Stimulated activated naive CD4-positive, alpha-beta T cell (primary cell): Measurements from ENCODE around the gene TTLL6.
"Not testable (repeated sequence)": the region's sequence is repeated elsewhere in the genome, so short reads cannot be mapped to it uniquely, and the experiment has no call there.

Experiments used
- DNase-seq, 6 experiments: peaks; one replicate each; lab custom pipeline; 2025; lab: John Stamatoyannopoulos, UW

The TTLL6 gene

GRCh38 chr17:48816774-48817590 is at the start of gene TTLL6:
Gene TTLL6, minus strand, starts transcription at chr17:48817229. Its CDS starts 157 bp downstream, at chr17:48817072.
- DNase-seq = peak; percentile 75 to 83 (median 78)

DNA sequence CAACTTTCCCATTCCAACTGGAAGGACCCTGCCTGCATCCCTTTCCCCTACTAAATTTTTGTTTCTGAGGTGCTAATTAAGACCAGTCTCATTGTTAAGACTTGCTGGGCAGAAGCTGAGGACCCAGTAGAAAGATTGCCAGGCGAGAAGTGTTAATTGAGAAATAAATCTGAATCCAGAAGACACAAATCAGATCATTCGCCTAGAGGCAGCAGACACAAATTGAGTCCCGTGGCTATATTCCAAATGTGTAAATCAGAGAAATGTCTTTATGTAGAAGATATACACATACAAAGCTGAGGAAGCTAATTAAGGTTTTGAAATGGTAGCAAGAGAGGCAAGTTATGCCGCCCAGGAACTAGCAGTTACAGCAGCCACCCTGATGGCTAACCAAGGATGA is 43.4 kb upstream of the TTLL6 start:
- no peak for DNase-seq

GRCh38 chr17:48860034-48860433 is 43.0 kb upstream of the TTLL6 start:
- no peak for DNase-seq

DNA sequence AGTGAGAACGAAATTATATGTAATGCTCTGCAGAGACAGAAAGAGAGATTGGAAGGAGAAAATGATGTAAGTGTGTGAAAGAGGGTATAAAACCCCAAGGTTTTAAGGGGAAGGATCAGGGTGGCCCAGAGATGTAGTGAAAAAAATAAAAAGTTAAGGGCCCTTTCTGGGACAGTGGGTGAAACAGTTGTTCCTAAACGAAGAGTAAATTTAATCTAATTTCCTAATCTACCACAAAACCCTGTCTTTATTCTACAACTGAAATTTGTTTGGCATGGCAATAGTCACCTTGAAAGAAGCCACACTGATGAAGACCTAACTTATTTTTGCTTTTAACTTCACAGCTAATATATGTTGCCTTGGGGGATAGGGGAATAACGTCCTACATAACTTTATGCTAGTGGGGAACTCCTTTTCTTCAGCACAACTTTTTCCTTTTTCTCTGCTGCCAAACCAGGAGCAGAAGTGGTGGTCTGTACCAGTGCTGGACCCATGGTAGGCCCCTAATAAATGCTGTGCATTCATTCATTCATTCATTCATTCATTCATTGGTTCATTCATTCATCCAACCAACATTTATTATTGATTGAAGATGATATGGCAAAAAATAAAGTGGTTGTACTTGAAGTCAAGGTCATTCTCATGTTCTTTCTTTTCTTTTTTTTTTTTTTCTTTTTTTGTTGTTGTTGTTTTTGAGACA is 39.2 kb upstream of the TTLL6 start:
- no peak for DNase-seq

DNA sequence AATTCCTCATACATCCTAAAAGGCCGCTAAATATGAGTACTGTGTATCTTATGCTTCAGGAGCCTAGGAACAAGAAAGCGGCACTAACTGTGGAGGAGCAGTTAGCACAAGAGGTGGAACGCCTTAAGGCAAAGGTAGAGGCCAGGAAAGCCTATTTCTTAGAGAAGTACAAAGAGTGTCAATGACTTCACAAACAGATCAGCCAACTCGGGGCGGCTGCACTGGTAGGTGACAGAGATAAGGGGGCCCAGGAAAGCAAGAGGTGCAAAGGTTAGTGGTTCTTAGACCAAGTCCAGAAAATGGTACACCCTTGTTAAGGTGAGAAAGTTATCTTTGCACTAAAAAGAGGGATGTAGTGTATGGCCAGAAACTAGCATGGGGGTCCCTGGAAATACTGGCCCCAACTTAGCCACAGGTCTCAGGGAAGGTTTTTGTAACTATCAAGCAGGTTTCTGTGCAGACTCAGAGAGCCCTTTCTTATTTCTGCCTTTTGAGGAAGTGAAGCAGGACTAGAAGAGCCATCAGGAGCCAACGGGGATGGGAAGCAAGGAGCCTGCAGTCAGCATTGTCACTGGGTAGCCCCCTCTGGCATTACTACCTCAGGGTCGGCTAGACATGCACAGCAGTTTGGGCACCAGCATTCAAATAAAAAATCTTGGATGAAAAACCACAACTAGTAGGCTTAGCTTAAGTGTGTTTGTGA is 37.9 kb upstream of the TTLL6 start:
- DNase-seq = no peak

DNA sequence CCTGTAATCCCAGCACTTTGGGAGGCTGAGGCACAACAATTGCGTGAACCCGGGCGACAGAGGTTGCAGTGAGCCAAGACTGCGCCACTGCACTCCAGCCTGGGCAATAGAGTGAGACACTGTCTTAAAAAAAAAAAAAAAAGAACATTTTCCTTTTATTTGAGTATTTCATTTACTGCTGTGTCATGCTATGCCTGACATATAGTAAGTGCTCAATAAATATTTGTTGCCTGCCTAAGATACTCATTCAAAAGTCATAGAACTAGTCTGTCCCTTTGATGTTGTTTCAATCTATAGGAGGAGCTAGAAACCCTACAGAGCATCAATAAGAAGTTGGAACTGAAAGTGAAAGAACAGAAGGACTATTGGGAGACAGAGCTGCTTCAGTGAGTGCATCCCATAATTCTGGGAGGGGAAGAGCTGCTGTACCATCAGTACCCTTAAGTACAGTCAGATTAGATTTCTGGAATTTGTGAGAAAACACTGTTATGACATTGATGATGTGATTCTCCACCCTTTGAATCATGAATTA is 33.8 kb upstream of the TTLL6 start:
- DNase-seq = peak in 1 of 6 experiments; percentile 7

GRCh38 chr17:48843187-48843900 is 26.3 kb upstream of the TTLL6 start:
- no peak for DNase-seq

DNA sequence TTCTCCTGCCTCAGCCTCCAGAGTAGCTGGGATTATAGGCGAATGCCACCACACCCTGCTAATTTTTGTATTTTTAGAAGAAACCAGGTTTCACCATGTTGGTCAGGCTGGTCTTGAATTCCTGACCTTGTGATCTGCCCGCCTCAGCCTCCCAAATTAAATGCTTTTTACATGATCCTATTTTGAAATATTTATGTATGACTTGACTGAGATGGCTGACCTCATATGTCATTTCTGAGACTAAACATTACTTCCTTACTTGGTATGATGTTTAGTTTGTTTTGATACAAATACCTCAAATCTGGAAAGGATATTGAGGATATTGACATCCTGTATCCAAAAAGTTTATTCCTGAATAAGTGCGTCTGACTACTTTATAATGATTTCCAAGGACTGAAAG is 25.7 kb upstream of the TTLL6 start:
- no peak for DNase-seq

- DNase-seq = peak in 3 of 6 experiments; percentile 54 to 68 (median 60)
Observed at GRCh38 chr17:48841395-48841831, 24.4 kb upstream of the TTLL6 start.

DNA sequence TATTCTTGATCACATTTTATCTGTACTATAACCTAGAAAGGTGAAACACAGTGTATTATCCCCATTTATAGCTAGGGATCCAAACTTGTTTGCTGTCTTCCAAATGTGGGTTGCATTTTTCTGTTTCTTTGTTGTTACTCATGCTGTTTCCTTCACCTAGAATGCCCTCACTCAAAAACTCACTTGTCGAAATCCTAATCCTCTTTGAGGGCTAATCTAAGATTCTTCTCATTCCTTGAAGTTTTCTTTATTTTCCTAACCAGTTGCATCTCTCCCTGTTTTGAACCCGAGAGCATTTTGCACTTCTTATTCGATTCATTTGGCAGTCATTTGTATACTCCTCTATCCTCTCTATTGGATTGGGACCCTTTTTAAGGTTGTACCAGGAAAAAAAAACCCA is 23.4 kb upstream of the TTLL6 start:
- DNase-seq = no peak

- DNase-seq = peak in 3 of 6 experiments; percentile 69 to 75 (median 71)
Observed at GRCh38 chr17:48837458-48837857, 20.4 kb upstream of the TTLL6 start.

GRCh38 chr17:48835971-48836370 is 18.9 kb upstream of the TTLL6 start:
- DNase-seq = no peak

DNA sequence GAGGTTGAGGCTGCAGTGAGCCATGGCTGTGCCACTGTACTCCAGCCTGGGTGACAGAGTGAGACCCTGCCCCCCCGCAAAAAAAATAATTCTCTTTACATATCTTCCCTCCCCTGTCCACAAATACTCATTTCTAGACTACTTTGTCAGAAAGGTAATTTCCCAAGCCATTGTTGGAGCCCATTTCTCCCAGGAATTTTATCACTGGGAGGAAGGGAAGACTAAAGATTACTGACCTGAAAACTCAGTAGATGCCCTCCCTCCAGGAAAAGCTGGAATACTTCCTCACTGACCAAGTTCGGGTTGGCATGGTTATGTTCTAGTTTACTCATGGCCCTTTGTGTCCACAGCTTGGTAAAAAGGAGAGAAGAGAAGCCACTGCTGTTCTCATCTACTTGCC is 17.9 kb upstream of the TTLL6 start:
- DNase-seq = no peak

DNA sequence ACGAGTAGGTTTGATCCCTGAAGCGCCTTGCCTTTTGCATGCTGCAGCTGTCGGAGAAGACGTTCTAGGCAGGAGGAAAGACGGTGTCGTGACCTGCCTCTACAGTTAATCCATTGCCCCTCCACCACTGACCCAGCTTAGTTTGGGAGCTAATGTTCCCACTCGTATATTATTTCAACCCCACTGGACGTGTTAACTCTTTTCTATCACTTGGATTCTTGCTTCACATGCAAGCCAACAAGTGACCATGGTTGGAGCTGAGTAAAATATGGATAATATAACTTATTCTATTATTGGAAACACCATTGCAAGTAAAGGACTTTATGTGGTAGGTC is 14.5 kb upstream of the TTLL6 start:
- no peak for DNase-seq

DNA sequence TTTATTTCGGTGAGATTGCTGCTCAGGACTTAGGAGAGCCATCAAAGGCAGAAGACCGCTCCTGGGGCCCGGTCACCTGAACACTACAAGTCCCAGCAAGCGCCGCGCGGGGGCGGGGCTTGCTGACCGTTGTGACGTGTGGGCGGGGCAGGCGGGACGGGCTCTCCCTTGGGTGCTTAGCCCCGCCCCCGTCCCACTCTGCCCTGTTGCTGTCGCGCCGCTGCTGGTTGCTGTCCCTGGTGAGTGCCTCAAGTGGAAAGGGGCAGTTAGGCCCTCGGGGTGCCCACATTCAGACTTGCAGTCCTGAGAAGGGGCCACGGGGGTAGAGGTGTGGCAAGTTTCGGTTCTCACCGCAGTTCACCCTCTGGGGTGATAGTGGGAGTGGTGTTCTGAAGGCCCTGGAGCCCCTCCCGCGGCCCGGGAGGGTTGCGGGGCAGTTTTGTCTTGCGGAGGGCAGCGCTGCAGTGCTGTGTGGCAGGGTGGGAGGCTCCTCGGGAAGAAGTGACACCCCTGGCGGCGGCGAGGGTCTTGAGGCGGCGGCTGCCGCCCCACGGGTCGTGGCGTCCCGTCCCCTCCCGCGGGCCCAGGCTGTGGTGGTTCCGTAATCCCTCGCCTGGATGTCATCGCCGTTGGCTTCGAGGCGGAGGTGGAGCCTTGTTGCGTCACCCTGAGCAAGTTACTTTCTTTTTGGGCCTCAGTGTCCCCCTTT is 14.0 kb upstream of the TTLL6 start, which contains the start of gene CALCOCO2:
CALCOCO2 (plus strand) TSS at position 196 of the 709 bp plus-strand sequence. CDS start 10,673 bp downstream, outside the sequence.
- peak; percentile 76 to 87 (median 82) for DNase-seq

GRCh38 chr17:48825446-48826381 is 8.7 kb upstream of the TTLL6 start:
- DNase-seq = no peak

DNA sequence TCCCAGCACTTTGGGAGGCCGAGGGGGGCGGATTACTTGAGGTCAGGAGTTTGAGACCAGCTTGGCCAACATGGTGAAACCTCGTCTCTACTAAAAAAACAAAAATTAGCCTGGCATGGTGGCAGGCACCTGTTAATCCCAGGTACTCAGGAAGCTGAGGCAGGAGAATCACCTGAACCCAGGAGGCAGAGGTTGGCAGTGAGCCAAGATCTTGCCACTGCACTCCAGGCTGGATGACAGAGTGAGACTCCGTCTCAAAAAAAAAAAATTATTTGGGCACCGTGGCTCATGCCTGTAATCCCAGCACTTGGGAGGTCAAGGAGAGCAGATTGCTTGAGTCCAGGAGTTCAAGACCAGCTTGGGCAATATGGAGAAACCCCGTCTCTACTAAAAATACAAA is 3.9 kb upstream of the TTLL6 start:
- DNase-seq = not testable (repeated sequence)

- DNase-seq = no peak
Observed at GRCh38 chr17:48819466-48819865, 2.4 kb upstream of the TTLL6 start.

- no peak for DNase-seq
Observed at GRCh38 chr17:48818361-48818841, 1.4 kb upstream of the TTLL6 start.

GRCh38 chr17:48816438-48816773 is 623 bp downstream of the TTLL6 start:
- DNase-seq = no peak
